GM19035 (cell line): ENCODE data around the gene NAA60.
"Not testable (repeated sequence)": the region's sequence is repeated elsewhere in the genome, so short reads cannot be mapped to it uniquely, and the experiment has no call there.

ENCODE experiments used
- ATAC-seq: cut with Tn5 transposase; IDR thresholded peaks from one replicate; pipeline ENCODE4 v1.9.1; 2021; ENCODE audit not compliant: unreplicated experiment

NAA60 gene

GRCh38 chr16:3503523-3503922, 60.0 kb downstream of the NAA60 start:
- no peak for ATAC-seq

GRCh38 chr16:3508736-3509135, 65.3 kb downstream of the NAA60 start:
- ATAC-seq = no peak

GRCh38 chr16:3509470-3509928, 66.0 kb downstream of the NAA60 start:
- ATAC-seq = no peak

GRCh38 chr16:3510416-3510815, 66.9 kb downstream of the NAA60 start:
- no peak for ATAC-seq

- ATAC-seq = no peak
These were observed 68.1 kb downstream of the NAA60 start for GRCh38 chr16:3511286-3512180.

GRCh38 chr16:3513892-3514583, 70.6 kb downstream of the NAA60 start:
- ATAC-seq = no peak

GRCh38 chr16:3514621-3515020, 71.1 kb downstream of the NAA60 start:
- ATAC-seq = no peak

GRCh38 chr16:3515897-3516296, 72.4 kb downstream of the NAA60 start:
- no peak for ATAC-seq

- ATAC-seq = no peak
These were observed 75.0 kb downstream of the NAA60 start for GRCh38 chr16:3518292-3518985.

GRCh38 chr16:3518986-3519348, 75.5 kb downstream of the NAA60 start:
- no peak for ATAC-seq

- ATAC-seq = no peak
These were observed 76.1 kb downstream of the NAA60 start for GRCh38 chr16:3519581-3519980.

- no peak for ATAC-seq
These were observed 76.9 kb downstream of the NAA60 start for GRCh38 chr16:3520413-3520812.

GRCh38 chr16:3520841-3521240, 77.4 kb downstream of the NAA60 start:
- no peak for ATAC-seq

GRCh38 chr16:3523281-3523680, 79.8 kb downstream of the NAA60 start:
- no peak for ATAC-seq

GRCh38 chr16:3525951-3526350, 82.5 kb downstream of the NAA60 start:
- no peak for ATAC-seq

- ATAC-seq = not testable (repeated sequence)
These were observed 83.8 kb downstream of the NAA60 start for GRCh38 chr16:3527216-3527829.

GRCh38 chr16:3528406-3528805, 84.9 kb downstream of the NAA60 start:
- no peak for ATAC-seq

GRCh38 chr16:3529175-3529574, 85.7 kb downstream of the NAA60 start:
- ATAC-seq = no peak

- ATAC-seq = no peak
These were observed 87.0 kb downstream of the NAA60 start for GRCh38 chr16:3530371-3530914.

GRCh38 chr16:3532741-3533140, 89.3 kb downstream of the NAA60 start:
- ATAC-seq = no peak

- ATAC-seq = no peak
These were observed 90.6 kb downstream of the NAA60 start for GRCh38 chr16:3534126-3534525.
